ENCODE measurements around the gene PITPNB.
A peak's percentile ranks its signal among the peaks of the same experiment; 100 is the strongest.

The PITPNB gene

GRCh38 chr22:27833803-27834202 lies 85.3 kb downstream of the PITPNB start:
- no peak for DNase-seq (ENCODE audit: low read depth in 2 of 2)

GRCh38 chr22:27832606-27833005 lies 86.5 kb downstream of the PITPNB start:
- no peak for DNase-seq (ENCODE audit: low read depth in 2 of 2)

- no peak for DNase-seq (ENCODE audit: low read depth in 2 of 2)
These were observed 89.4 kb downstream of the PITPNB start for GRCh38 chr22:27829620-27830019.

GRCh38 chr22:27827604-27828587 lies 91.2 kb downstream of the PITPNB start:
- DNase-seq (ENCODE audit: low read depth in 2 of 2): no peak

GRCh38 chr22:27825174-27825573 lies 93.9 kb downstream of the PITPNB start:
- no peak for DNase-seq (ENCODE audit: low read depth in 2 of 2)

GRCh38 chr22:27823221-27823620 lies 95.8 kb downstream of the PITPNB start:
- DNase-seq (ENCODE audit: low read depth in 2 of 2): no peak

- no peak for DNase-seq (ENCODE audit: low read depth in 2 of 2)
These were observed 97.9 kb downstream of the PITPNB start for GRCh38 chr22:27820896-27821866.

- no peak for DNase-seq (ENCODE audit: low read depth in 2 of 2)
These were observed 102.5 kb downstream of the PITPNB start for GRCh38 chr22:27816552-27816951.

- DNase-seq (ENCODE audit: low read depth in 2 of 2): no peak
These were observed 103.1 kb downstream of the PITPNB start for GRCh38 chr22:27815826-27816530.

GRCh38 chr22:27814993-27815392 lies 104.1 kb downstream of the PITPNB start:
- DNase-seq (ENCODE audit: low read depth in 2 of 2): no peak

- no peak for DNase-seq (ENCODE audit: low read depth in 2 of 2)
These were observed 107.3 kb downstream of the PITPNB start for GRCh38 chr22:27811778-27812177.

- DNase-seq (ENCODE audit: low read depth in 2 of 2): no peak
These were observed 108.4 kb downstream of the PITPNB start for GRCh38 chr22:27810609-27811151.

- no peak for DNase-seq (ENCODE audit: low read depth in 2 of 2)
These were observed 109.1 kb downstream of the PITPNB start for GRCh38 chr22:27809700-27810608.

GRCh38 chr22:27809226-27809603 lies 109.8 kb downstream of the PITPNB start:
- DNase-seq (ENCODE audit: low read depth in 2 of 2): no peak

GRCh38 chr22:27808451-27809225 lies 110.4 kb downstream of the PITPNB start:
- DNase-seq (ENCODE audit: low read depth in 2 of 2): no peak

- no peak for DNase-seq (ENCODE audit: low read depth in 2 of 2)
These were observed 113.2 kb downstream of the PITPNB start for GRCh38 chr22:27805841-27806240.

- peak; percentile 21 to 39 for DNase-seq (ENCODE audit: low read depth in 2 of 2)
These were observed 114.4 kb downstream of the PITPNB start for GRCh38 chr22:27804470-27805297.

- no peak for DNase-seq (ENCODE audit: low read depth in 2 of 2)
These were observed 115.1 kb downstream of the PITPNB start for GRCh38 chr22:27803841-27804415.
